ENCODE measurements around the gene OR7A5. TPM values are rescaled to one million over a fixed set of nuclear protein-coding genes. Genes with fewer than 3 reads are reported as not detected.

OR7A5 gene
- total and polyA plus RNA-seq, 2 of the 8 experiments (the other 6 are each of a cell fraction or from before 2014, with no cell fraction given) = not detected

DNA sequence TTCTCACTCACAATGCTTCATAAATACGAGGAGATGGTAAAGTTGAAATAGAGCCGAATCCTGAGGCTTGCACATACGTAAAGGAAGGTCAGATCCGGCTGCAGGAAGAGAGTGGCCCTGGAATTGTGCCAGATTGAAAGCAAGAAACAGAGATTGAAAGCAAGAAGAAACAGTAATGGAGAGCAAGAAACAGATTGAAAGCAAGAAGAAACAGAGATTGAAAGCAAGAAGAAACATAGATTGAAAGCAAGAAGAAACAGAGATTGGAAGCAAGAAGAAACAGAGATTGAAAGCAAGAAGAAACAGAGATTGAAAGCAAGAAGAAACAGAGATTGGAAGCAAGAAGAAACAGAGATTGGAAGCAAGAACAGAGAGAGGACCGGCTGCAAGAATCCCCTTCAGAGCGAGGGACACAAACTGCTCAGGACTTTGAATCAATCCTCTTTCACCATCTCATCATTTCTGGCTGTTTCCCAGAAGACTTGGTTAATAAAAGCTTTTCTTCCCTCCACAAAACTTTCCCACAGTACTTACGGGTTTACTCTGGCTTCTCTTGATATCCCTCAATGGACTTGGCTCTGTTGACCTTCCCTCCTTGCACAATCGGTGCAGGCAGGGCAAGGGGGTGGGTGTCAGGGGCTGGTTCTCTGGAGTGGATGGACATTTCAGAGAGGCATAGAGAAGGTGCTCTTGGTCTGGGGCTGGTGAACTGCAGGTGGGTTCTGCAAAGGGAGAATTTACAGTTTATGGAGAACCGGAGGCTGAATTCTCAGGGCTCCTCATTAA lies 25.5 kb downstream of the OR7A5 start:
- WGBS, 2 experiments (ENCODE audit: extremely low coverage in 1 of 2, insufficient coverage in 1 of 2, insufficient read length in 1 of 2, insufficient replicate concordance in 2 of 2, low coverage in 1 of 2, low lambda C conversion rate in 2 of 2, missing lambda C conversion rate in 1 of 2) = 84% methylated on average over 9 of the region's 9 CpGs; no CpG with 5 or more reads in 1 of the 2 experiments
- no peak overlapping the region for H3K4me2 ChIP-seq (ENCODE audit: insufficient read depth in 1 of 2, low read depth in 2 of 2, low read length in 2 of 2)
- no peak overlapping the region for H2BK5ac ChIP-seq (ENCODE audit: low read depth, low read length)
- CTCF ChIA-PET (ENCODE audit: partially characterized antibody) = interaction anchor here (0.6 kb wide), 1 partner anchor 604 kb away, joined by 3 read pairs; no protein-coding TSS in a partner anchor
- H3K9ac ChIP-seq (replicated peaks in 1 of 4; ENCODE audit: extremely low read depth in 1 of 4, low read depth in 3 of 4, low read length in 3 of 4) = no peak overlapping the region
- no peak overlapping the region for H2BK120ac ChIP-seq (replicated peaks; ENCODE audit: low read depth, low read length)
- no peak overlapping the region for H4K5ac ChIP-seq (ENCODE audit: insufficient read length, low read depth, low read length)
- H3K4me1 ChIP-seq (replicated peaks in 1 of 4; ENCODE audit: control insufficient read depth in 3 of 4, insufficient read depth in 4 of 4, low read length in 3 of 4) = no peaks in the 10 kb centered on the region
- no peak overlapping the region for H2BK15ac ChIP-seq (ENCODE audit: low read length)
- no peak overlapping the region for H2AK5ac ChIP-seq (ENCODE audit: low read depth, low read length)
- no peak overlapping the region for H3K56ac ChIP-seq (replicated peaks; ENCODE audit: insufficient read length, low read depth, low read length)
- no peaks in the 10 kb centered on the region for H3K23me2 ChIP-seq (ENCODE audit: low read depth, low read length)
- TF ChIP-seq, protein P1, sequence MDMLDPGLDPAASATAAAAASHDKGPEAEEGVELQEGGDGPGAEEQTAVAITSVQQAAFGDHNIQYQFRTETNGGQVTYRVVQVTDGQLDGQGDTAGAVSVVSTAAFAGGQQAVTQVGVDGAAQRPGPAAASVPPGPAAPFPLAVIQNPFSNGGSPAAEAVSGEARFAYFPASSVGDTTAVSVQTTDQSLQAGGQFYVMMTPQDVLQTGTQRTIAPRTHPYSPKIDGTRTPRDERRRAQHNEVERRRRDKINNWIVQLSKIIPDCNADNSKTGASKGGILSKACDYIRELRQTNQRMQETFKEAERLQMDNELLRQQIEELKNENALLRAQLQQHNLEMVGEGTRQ (IDR thresholded peaks at IDR 0.05; ENCODE audit: low read length) = no peak
- TF ChIP-seq TBP (IDR thresholded peaks at IDR 0.05; ENCODE audit: low read depth, low read length) (no peak), TEAD4 (IDR thresholded peaks at IDR 0.05; ENCODE audit: low read depth, low read length) (no peak), JUND (IDR thresholded peaks at IDR 0.05; ENCODE audit: low read length) (no peak), RAD21 (IDR thresholded peaks at IDR 0.05 in 1 of 2, conservative IDR thresholded peaks at IDR 0.05 in 1 of 2; ENCODE audit: low read depth in 2 of 2, low read length in 2 of 2) (no peak)
- no peaks in the 10 kb centered on the region for H3K36me3 ChIP-seq (ENCODE audit: control insufficient read depth in 2 of 4, insufficient read depth in 4 of 4, low read length in 3 of 4)
- no peak overlapping the region for H3K23ac ChIP-seq (ENCODE audit: insufficient read length)
- H4K20me1 ChIP-seq (replicated peaks in 1 of 2; ENCODE audit: control insufficient read depth in 1 of 2, insufficient read depth in 2 of 2, low read length in 2 of 2) = no peaks in the 10 kb centered on the region
- no peak overlapping the region for H3K4ac ChIP-seq (replicated peaks; ENCODE audit: insufficient read length, low read depth, low read length)
- H2AFZ ChIP-seq (ENCODE audit: low read length) = no peak overlapping the region
- no peak overlapping the region for H3K4me3 ChIP-seq (ENCODE audit: extremely low read depth in 1 of 4, insufficient read depth in 2 of 4, low read depth in 3 of 4, low read length in 4 of 4)
- no peak overlapping the region for H3K14ac ChIP-seq (ENCODE audit: insufficient read length)
- no peak overlapping the region for H3K27ac ChIP-seq (ENCODE audit: low read depth, low read length)
- FAIRE-seq (no peak), DNase-seq (ENCODE audit: low read depth in 1 of 2, low spot score in 2 of 2) (no peak)
- POLR2A ChIA-PET (ENCODE audit: partially characterized antibody) = no interaction called here
- H3K27me3 ChIP-seq (replicated peaks in 1 of 4; ENCODE audit: control insufficient read depth in 3 of 4, extremely low read depth in 1 of 4, insufficient read depth in 3 of 4, low read length in 3 of 4) = no peaks in the 10 kb centered on the region
- no peak overlapping the region for H4K91ac ChIP-seq (replicated peaks; ENCODE audit: insufficient read length, low read length)
- peaks cover 24 to 31% of the 10 kb centered on the region in 2 experiments; a peak in 3 of 4 replicates for H3K9me3 ChIP-seq (ENCODE audit: insufficient read depth in 2 of 2, low read depth in 1 of 2, low read length in 1 of 2)
- no peaks in the 10 kb centered on the region for H3K79me1 ChIP-seq (ENCODE audit: low read depth, low read length)
- no peak overlapping the region for H4K8ac ChIP-seq (ENCODE audit: extremely low read depth, insufficient read depth, low read length)
- H3K18ac ChIP-seq (ENCODE audit: extremely low read depth, low read length) = no peak overlapping the region
- H2BK20ac ChIP-seq (ENCODE audit: low read length) = no peak overlapping the region
- H3K79me2 ChIP-seq (ENCODE audit: control insufficient read depth in 1 of 2, insufficient read depth in 2 of 2, low read length in 2 of 2) = no peaks in the 10 kb centered on the region
- H2BK12ac ChIP-seq (ENCODE audit: low read depth, low read length) = no peak overlapping the region
